Frontal cortex (tissue), 4 donors: ENCODE data around the gene SHISA6. TPM values are rescaled to one million over a fixed set of nuclear protein-coding genes. Genes with fewer than 3 reads are reported as not detected.
A peak's percentile ranks its signal among the peaks of the same experiment; 100 is the strongest.

Experiments
- DNase-seq, 2 donors: peaks; one replicate each; pipeline ENCODE4 v3.0.0; 2012; ENCODE audit warnings: low spot score in 2 of 2
- FAIRE-seq: peaks from 2 replicates; lab custom pipeline; 2012; peaks lifted over from hg19 to GRCh38; lab: Jason Lieb, UNC
- total RNA-seq: library from RNA; depleted of rRNA; stranded (reverse); fragments of >200 nt; gene quantifications from one replicate; pipeline ENCODE4 v1.2.3, GENCODE V29; 2014
- donor health status: control.
- donor health status: control.
- donor health status: control.

The SHISA6 gene
- total RNA-seq, 1 donor from 2014 or later: 2.4 TPM

- FAIRE-seq: no peak
- no peak for DNase-seq
Observed at GRCh38 chr17:11555530-11555929, 314.5 kb downstream of the SHISA6 start.

DNA sequence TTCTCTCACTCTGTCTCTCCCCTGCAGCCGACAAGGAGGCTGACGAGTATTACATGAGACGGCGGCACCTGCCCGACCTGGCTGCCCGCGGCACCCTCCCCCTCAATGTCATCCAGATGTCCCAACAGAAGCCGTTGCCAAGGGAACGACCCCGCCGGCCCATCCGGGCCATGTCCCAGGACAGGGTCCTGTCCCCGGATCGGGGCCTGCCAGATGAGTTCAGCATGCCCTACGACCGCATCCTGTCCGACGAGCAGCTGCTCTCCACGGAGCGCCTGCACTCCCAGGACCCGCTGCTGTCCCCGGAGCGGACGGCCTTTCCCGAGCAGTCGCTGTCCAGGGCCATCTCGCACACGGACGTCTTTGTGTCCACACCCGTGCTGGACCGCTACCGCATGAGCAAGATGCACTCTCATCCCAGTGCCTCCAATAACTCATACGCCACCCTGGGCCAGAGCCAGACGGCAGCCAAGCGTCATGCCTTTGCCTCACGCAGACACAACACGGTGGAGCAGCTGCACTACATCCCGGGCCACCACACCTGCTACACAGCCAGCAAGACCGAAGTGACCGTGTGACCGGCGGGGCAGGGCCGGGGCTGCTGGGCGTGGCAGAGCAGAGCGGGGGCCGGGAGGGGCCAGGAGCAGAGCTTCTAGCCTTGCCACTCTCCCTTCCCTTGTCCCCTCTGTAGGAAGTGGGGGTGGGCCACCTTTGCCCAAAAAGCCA is 316.9 kb downstream of the SHISA6 start:
- no peak for DNase-seq
- no peak for FAIRE-seq

GRCh38 chr17:11558681-11559234 is 317.7 kb downstream of the SHISA6 start:
- no peak for FAIRE-seq
- no peak for DNase-seq

- FAIRE-seq (no peak), DNase-seq (no peak)
Observed at GRCh38 chr17:11559601-11560000, 318.6 kb downstream of the SHISA6 start.

- DNase-seq: no peak
- FAIRE-seq: no peak
Observed at GRCh38 chr17:11561281-11561680, 320.3 kb downstream of the SHISA6 start.

- no peak for FAIRE-seq
- DNase-seq: no peak
Observed at GRCh38 chr17:11561702-11562101, 320.7 kb downstream of the SHISA6 start.

- DNase-seq: no peak
- FAIRE-seq: no peak
Observed at GRCh38 chr17:11564589-11565380, 323.8 kb downstream of the SHISA6 start.

DNA sequence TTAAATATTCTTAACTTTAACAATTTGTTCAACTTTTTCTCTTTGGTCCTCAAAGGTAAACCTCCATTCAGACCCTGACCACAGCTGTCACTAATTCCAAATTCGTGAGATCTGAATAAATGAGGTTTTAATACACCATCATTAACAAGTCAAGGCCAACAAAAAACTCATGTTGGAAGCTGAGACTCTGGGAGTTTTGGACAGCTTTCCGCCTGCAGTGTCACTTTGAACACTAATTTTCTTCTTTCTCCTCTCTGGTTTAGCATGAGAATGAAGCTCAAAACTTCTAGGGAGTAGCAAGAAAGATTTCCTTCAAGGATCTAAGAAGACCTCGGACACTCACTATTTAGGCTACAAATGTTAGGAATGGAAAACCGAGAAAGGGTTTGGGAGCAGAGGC is 324.6 kb downstream of the SHISA6 start:
- FAIRE-seq (no peak), DNase-seq (no peak)

- no peak for DNase-seq
- no peak for FAIRE-seq
Observed at GRCh38 chr17:11578998-11579397, 338.0 kb downstream of the SHISA6 start.

GRCh38 chr17:11580677-11581076 is 339.7 kb downstream of the SHISA6 start:
- FAIRE-seq (no peak), DNase-seq (no peak)

DNA sequence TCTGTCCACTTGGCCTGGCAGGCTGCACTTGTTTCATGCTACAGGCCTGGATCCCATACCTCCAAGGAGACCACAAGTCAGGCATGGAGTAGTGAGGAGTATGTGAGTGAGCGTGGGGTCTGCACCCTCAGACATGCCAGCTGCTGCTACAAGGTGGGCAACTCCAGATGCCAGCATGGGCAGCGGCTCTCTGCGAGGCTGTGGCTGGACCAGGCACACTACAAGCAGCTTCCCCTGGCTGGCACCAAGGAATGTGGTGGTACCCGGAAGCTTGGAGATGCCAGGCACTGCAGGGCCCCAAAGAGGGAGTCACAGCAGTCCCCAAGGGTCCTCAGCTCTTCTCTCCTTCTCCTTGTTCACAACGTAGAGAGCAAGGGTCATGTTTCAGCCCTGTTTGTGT is 341.2 kb downstream of the SHISA6 start:
- FAIRE-seq (no peak), DNase-seq (no peak)

DNA sequence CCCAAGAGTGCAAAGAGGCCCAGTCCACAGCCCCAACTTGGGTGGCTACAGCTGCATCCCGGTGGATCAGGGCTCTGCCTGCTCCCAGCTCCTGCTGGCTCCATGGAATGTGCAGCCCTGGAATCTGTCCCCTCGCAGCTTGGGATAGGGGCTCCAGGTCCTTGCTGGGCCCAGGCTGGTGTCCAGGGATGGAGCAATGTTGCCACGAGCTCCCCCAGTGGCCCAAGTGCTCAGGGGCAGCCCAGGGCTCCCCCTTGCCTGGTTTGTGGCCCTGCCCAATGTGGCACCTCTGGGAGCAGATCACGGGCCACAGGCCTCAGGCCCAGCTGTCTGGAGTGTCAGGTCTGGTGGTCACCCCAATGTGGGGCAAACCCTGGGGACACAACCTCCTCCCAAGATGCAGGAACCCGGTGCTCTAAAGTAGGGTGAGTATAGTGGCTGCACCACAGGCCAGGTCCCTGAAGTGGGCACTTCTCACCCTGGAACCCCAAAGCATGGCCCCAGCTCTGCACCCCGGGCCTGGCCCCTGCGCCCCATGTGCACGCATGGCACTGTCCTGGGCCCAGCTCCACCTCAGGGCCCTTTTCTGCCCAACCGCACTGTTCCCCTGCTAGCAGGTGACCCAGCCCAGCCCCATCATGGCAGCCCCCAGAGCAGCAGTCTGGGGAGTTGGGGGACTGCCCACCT is 342.4 kb downstream of the SHISA6 start:
- no peak for DNase-seq
- FAIRE-seq: no peak

DNA sequence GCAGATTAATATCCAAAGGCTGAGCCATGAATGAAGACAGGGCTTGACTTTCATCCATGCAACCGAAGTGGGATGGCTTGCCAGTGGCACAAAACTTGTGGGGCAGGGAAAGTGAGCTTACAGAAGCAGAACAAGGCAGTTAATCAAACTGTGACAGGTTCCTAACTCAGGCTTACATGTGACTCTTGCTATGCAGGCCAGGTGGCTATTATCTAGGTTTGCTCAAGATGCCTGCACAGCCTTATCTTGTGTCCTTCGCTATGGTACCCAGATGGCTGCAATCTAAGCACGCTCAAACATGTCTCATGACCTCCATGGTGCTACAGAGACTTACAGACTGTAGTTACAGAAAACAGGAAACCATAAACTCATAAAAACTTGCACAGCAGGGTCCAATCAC is 348.7 kb downstream of the SHISA6 start:
- FAIRE-seq (no peak), DNase-seq (no peak)

DNA sequence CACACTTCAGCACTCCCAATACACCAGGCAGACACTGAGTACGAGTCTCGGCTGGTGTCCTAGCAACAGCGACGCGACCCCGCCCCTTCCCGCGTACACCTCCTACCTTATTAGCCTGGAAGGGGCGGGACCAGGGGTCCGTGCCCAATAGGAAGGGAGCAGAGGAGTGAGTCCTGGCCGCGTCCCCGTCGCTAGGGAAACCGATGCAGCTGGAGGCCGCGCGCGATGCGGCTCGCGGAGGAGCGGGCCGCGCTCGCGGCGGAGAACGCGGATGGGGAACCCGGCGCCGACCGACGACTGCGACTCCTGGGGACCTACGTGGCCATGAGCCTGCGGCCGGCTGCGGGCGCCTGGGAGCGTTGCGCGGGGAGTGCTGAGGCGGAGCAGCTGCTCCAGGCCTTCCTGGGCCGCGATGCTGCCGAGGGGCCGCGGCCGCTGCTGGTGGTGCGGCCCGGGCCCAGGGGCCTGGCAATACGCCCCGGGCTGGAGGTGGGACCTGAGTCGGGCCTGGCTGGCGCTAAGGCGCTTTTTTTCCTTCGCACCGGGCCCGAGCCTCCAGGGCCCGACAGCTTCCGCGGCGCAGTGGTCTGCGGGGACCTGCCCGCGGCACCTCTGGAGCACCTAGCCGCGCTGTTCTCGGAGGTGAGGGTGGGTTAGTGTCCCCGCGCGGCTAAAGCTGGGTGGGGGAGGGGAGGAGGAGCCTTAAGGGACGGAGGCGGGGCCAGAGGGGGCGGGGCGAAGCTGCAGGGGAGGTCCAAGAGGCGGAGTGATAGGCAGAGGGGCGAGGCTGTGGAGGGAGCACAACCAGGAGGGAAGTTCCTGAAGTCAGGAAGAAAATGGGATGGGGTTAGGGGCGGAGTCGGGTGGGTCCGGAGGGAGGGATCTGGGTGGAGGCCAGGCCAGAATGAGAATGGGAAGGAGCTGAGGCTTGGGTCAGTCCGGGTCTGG is 357.5 kb downstream of the SHISA6 start, which contains the start of gene DNAH9:
Gene DNAH9 (plus strand): TSS at position 197 of the 948 bp plus-strand sequence. CDS start 29 bp downstream, at position 226.
- FAIRE-seq: no peak

DNA sequence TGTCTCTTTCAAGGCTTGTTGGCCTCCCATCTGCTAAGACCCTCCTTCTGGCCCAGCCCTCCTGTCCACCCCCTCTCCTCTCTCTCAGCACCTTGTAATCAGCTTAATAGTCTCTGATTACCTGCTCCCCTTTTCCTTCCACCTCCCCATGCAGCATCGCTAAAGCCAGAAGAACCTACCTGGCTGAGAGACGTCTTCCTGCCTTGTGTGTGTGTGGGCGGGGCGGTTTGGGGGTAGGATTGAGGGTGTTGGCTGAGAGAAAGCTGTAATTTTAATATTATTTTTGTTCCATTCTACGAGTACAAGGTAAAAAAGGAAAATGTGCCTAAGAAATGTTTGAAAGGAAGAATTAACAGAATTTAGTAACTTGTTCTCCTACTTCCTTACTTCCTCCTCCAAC is 360.6 kb downstream of the SHISA6 start:
- FAIRE-seq: no peak
- DNase-seq: no peak

More for the DNA sequence above, 357.5 kb downstream of the SHISA6 start, which contains the start of gene DNAH9:
- peak; percentile 77 to 83 for DNase-seq

GRCh38 chr17:11608396-11608795 is 367.4 kb downstream of the SHISA6 start:
- DNase-seq: no peak
- no peak for FAIRE-seq

DNA sequence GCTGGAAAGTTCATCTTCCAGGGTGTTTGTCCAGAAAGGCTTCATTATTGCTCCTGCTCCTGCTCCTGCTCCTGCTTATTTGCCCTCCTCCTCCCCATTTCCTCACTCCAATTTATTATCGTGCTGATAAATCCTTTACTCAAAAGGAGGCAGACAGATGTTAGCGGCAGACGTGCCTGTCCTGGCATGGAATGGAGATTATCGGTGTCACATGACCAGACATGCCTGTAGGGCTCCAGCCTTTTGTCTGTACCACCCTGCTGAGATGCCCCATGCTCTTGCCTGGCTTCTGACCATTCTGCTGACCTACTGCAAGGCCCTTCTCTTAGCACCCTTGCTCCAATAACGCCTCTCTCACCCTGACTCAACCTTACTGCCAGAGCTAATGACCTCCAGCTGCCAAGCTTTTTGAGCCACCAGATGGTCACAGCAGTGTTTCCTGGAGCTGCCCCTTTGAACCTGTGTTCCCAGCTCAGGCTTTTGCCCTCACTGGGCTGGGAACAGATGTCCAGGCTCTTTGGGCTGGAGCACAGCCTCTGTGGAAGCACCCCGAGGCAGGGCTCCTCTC is 370.1 kb downstream of the SHISA6 start:
- FAIRE-seq: no peak
- no peak for DNase-seq

GRCh38 chr17:11612956-11613355 is 371.9 kb downstream of the SHISA6 start:
- no peak for DNase-seq

More at GRCh38 chr17:11612956-11613355, 371.9 kb downstream of the SHISA6 start:
- FAIRE-seq: no peak
